ENCODE measurements around the gene KCNQ1OT1. TPM values are rescaled to one million over a fixed set of nuclear protein-coding genes. Genes with fewer than 3 reads are reported as not detected.

The KCNQ1OT1 gene
- total RNA-seq, 1 donor from 2014 or later: 7.0 TPM

DNA sequence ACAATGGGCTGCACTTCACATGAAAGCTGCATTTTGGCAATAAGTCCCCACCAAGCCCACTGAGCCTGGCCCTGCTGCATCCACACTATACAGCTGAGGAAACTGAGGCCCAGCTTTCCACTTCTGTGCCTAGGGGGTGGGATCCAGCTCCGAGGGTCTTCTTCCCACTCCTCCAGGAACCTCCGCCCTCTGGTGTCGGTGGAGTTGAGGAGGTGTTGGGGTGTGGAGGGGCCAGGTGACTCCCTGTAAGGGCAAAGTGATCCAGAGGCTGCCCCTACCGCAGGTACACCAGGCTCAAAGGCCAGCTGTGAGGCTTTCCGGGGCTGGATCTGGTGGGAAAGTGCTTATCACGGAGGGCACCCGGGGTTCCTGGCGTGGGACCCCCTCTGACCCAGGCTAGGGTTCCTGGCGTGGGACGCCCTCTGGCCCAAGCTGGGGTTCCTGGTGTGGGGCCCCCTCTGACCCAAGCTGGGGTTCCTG lies 130.0 kb downstream of the KCNQ1OT1 start:
- no peaks in the 10 kb centered on the region for H3K9me3 Mint-ChIP-seq
- H3K27ac Mint-ChIP-seq: no peak overlapping the region
- H3K4me1 Mint-ChIP-seq (ENCODE audit: unreplicated experiment): no peaks in the 10 kb centered on the region
- no peaks in the 10 kb centered on the region for H3K36me3 Mint-ChIP-seq
- no peak for DNase-seq (ENCODE audit: extremely low spot score, unreplicated experiment)
- H3K4me3 Mint-ChIP-seq: no peak overlapping the region
- TF ChIP-seq, protein P1, sequence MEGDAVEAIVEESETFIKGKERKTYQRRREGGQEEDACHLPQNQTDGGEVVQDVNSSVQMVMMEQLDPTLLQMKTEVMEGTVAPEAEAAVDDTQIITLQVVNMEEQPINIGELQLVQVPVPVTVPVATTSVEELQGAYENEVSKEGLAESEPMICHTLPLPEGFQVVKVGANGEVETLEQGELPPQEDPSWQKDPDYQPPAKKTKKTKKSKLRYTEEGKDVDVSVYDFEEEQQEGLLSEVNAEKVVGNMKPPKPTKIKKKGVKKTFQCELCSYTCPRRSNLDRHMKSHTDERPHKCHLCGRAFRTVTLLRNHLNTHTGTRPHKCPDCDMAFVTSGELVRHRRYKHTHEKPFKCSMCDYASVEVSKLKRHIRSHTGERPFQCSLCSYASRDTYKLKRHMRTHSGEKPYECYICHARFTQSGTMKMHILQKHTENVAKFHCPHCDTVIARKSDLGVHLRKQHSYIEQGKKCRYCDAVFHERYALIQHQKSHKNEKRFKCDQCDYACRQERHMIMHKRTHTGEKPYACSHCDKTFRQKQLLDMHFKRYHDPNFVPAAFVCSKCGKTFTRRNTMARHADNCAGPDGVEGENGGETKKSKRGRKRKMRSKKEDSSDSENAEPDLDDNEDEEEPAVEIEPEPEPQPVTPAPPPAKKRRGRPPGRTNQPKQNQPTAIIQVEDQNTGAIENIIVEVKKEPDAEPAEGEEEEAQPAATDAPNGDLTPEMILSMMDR (conservative IDR thresholded peaks at IDR 0.05): no peak
- no peaks in the 10 kb centered on the region for H3K27me3 Mint-ChIP-seq

DNA sequence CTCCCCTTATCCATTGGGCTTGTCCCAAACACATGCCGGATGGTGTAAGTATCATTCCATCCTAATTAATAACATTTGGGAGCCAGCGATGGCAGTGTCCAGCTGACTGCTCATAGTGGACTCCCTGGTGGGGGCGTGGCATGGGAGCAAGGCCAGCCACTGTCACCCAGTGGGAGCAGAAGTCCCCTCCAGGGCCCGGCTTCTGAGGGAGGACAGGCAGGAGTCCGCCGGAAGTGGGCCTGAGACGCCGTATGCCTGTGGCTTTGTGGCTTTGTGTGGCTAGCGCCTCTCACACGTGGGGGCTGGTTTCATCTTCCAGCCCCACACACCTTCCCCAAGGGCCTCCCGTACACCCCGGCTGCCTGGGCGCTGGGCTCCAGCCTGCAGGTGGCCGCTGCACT lies 130.5 kb downstream of the KCNQ1OT1 start:
- H3K36me3 Mint-ChIP-seq: no peaks in the 10 kb centered on the region
- no peak for DNase-seq (ENCODE audit: extremely low spot score, unreplicated experiment)
- no peak overlapping the region for H3K27ac Mint-ChIP-seq
- H3K4me3 Mint-ChIP-seq: no peak overlapping the region
- no peaks in the 10 kb centered on the region for H3K27me3 Mint-ChIP-seq
- no peaks in the 10 kb centered on the region for H3K9me3 Mint-ChIP-seq
- TF ChIP-seq, protein P1 (conservative IDR thresholded peaks at IDR 0.05): no peak
- no peaks in the 10 kb centered on the region for H3K4me1 Mint-ChIP-seq (ENCODE audit: unreplicated experiment)

DNA sequence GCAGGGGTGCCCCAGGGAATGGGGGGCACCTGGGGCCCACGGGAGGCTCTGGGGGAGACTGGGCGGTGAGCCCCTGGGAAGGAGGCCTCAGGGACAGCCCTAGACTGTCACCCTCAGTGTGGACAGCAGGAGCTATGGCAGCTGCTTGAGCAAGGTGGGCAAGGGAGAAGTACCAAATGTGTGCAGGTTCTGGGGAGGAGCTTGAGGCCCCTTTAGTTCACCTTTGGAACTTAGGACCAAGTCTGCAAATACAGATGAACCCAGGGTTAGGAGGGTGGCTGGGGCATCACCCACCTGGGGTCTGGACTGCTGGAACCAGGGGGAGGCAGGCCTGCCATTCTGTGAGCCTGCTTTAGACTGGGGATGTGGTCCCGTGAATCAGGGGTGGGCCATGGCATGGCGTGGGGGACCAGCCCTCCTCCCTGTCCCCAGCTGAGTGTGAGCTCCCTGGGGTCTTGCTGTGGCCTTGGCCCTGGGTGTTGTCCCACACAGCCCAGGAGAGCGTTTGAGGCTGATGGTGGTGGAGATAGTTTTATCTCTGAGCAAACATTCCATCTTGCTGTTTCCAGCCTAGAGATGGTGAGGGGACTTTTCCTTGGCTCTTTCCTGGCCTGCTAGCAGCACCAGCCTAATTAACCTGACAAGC lies 132.6 kb downstream of the KCNQ1OT1 start:
- no peak overlapping the region for H3K4me3 Mint-ChIP-seq
- no peaks in the 10 kb centered on the region for H3K9me3 Mint-ChIP-seq
- TF ChIP-seq, protein P1 (conservative IDR thresholded peaks at IDR 0.05): no peak
- H3K27me3 Mint-ChIP-seq: no peaks in the 10 kb centered on the region
- H3K36me3 Mint-ChIP-seq: no peaks in the 10 kb centered on the region
- H3K4me1 Mint-ChIP-seq (ENCODE audit: unreplicated experiment): peaks cover 6% of the 10 kb centered on the region
- DNase-seq (ENCODE audit: extremely low spot score, unreplicated experiment): no peak
- H3K27ac Mint-ChIP-seq: peak overlapping the region; percentile 82

DNA sequence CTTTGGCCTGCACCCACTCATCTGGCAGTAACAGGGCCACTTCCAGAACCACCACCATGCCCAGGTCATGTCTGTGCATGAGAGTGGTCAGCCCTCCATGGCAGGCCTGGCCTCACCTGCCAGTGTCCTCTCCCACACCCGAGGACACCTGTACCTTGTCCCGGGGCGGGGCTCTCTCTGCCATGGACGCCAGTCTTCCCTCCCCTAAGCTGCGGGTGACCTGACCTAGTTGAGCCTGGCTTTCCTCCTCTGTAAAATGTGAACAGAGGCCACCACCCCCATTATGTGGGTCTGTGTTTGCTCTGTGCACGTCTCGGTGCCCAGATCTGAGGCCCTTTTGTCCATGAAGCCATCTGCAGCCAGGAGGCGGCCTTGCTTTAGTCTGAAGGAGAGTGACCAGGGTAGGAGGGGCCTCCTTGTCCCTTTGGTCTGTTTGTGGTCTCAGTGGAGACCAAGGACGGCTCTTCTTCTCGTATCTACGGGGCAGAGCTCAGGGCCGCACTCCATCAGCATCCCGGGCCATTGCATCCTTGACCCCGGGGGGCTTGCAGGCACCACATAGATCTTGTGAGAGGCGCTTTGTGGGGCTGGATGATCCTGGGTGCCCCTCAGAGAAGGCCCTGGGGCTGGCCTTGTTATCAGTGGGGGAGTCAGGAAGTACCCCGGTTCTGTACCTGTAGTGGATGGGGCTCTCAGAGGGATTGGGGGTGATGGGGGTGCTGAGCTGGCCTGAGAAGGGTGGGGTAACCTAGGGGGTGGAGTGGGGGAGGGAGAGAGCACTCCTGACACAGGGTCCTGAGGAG lies 133.4 kb downstream of the KCNQ1OT1 start:
- Mint-ChIP-seq H3K27me3 (no peaks in the 10 kb centered on the region), H3K36me3 (no peaks in the 10 kb centered on the region), H3K27ac (peak overlapping the region; percentile 34), H3K9me3 (no peaks in the 10 kb centered on the region), H3K4me3 (no peak overlapping the region), H3K4me1 (ENCODE audit: unreplicated experiment) (peaks cover 6% of the 10 kb centered on the region)
- TF ChIP-seq, protein P1 (conservative IDR thresholded peaks at IDR 0.05): no peak
- DNase-seq (ENCODE audit: extremely low spot score, unreplicated experiment): no peak

DNA sequence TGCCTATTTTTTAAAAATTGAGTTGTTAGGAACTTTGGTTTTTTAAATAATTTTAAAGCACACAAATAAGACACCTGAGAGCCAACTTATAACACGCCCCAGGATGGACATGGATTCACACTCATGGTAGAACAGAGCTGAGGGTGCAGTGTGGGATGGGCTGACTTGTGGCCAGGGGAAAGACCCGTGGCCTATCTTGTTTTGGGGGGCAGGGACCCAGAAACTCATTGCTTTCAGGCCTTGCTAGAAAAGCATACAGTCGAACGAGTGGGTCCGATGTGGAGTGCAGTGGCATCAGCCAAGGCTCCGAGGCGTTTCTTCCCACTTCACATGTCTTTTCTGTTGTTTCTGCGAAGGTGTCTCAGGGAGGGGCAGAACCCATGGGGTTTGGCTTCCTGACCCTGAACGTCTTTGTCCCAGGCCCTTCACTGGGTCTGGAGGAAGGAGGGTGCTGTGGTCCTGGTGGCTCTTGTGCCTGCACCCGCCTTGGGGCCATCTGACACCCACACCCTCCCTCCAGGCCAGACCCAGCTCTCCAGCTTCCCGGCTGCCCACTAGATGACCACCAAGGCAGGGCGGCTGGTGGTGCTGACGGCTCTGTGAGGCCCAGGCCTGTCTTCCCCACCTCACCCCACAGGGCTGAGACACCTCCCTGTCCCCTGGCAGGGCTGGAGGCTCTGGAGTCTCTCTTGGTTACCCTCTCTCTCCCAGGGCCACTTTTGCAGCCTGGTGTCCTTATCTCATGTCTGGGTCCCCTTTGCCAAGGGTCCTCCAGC lies 134.2 kb downstream of the KCNQ1OT1 start:
- Mint-ChIP-seq H3K4me3 (no peak overlapping the region), H3K27ac (no peak overlapping the region), H3K27me3 (no peaks in the 10 kb centered on the region), H3K36me3 (no peaks in the 10 kb centered on the region), H3K9me3 (no peaks in the 10 kb centered on the region), H3K4me1 (ENCODE audit: unreplicated experiment) (peaks cover 6% of the 10 kb centered on the region)
- TF ChIP-seq, protein P1 (conservative IDR thresholded peaks at IDR 0.05): no peak
- no peak for DNase-seq (ENCODE audit: extremely low spot score, unreplicated experiment)

All from type B pancreatic cell (in vitro differentiated cells).